SH-SY5Y (cell line): ENCODE measurements around the gene SH3TC2.

Experiments used
- GATA2 ChIP-seq: IDR thresholded peaks from 2 replicates; pipeline ENCODE4 v1.6.1; 2011; ENCODE audit warnings: mild to moderate bottlenecking, low read depth, low read length
- GATA3 ChIP-seq: IDR thresholded peaks from 2 replicates; pipeline ENCODE4 v1.6.1; 2011; ENCODE audit warnings: low read depth, mild to moderate bottlenecking, low read length, moderate library complexity

GRCh38 chr5:149038336-149039080 is 24.4 kb downstream of the SH3TC2 start:
- TF ChIP-seq GATA2: no peak
- TF ChIP-seq GATA3: no peak
